AG08396 (cell line): ENCODE measurements around the gene BBS7.

Source experiments
- DNase-seq: peaks from one replicate; pipeline ENCODE4 v3.0.0; 2012; ENCODE audit warnings: low spot score, mixed read lengths

Gene BBS7

GRCh38 chr4:121869841-121870822 lies at the start of gene BBS7:
BBS7 (minus strand) TSS chr4:121870474; CDS start chr4:121870313, 161 bp downstream.
- peak; percentile 93 for DNase-seq

- no peak for DNase-seq
These were observed 43.4 kb upstream of the BBS7 start for GRCh38 chr4:121913667-121914066.

- no peak for DNase-seq
These were observed 38.1 kb upstream of the BBS7 start for GRCh38 chr4:121908346-121908745.

DNA sequence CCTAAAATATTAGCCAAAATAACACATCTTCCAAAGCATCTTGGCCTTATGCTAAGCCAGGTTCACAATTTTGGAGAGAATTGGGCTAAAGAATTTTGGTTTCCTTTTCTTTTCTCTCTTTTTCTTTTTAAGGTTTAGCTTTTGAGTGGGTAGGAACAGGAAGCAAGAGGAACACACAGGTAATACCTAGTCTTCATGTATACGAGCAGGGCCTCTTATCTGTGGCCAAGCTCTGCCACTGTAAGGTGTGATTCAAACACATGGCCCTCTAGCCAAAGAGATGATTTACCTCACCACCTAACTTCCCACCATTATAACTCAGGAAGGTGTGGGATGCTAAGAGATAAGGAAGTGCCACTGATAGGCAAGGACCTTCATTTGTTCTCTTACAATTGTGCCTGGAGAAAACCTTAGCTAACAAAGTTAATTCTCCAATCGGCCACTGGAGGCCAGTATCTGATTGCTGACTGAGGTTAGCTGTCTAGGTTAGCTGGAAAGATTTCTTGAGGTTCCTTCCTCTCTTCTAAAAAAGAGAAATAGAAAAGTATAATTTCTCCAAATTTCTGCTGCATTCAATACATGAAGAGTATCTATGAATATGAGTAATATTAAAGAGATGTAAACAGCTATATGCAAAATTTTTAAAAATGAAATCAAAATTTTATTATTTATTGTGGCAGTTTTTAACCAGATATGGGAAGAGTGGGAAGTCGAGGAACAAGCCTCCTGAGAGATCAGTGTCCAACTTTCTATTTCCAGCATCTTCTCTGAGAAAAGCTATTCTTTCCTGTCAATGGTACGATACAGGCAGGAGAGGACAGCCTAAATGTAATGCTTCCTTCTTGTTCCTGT lies 30.1 kb upstream of the BBS7 start:
- peak; percentile 49 for DNase-seq

GRCh38 chr4:121898150-121898549 lies 27.9 kb upstream of the BBS7 start:
- DNase-seq, result no peak

DNA sequence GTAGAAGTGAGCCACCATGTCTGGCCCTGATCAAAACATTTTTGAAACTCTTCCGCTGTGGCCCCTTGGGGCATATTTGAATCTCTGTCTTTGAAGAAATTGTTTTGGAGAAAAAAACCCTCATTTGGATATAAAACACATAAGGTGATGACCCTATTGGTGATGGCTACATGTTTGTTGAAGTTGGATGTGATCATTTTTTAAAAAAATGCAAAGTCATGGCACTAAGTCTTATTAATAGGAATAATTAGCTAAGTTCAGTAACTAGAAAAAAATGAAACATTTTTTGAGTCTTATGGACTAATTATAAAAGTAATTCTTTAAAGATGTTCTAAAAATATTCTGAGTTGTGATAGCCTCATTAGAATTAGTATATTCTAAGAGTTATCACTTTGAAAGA lies 17.9 kb upstream of the BBS7 start:
- DNase-seq, result no peak

GRCh38 chr4:121885115-121885514 lies 14.8 kb upstream of the BBS7 start:
- DNase-seq, result no peak

DNA sequence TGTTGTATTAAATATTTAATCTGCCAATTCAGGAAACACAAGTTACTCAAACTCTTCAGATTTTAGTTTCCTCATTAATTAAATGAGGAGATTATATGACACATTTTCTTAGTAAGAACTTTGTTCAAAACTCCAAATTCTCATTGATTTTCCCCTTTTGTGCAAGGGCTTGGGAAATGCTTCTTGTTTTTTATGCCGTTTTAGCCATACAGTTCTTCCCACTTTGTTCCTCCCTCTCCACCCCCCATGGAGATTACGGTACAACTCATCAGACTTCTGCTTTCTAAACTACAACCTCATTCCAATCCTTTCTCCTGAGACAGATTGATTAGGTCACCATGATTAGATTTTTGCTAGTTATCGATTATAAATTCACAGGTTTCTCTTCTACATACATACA lies 10.9 kb upstream of the BBS7 start:
- DNase-seq, result no peak

DNA sequence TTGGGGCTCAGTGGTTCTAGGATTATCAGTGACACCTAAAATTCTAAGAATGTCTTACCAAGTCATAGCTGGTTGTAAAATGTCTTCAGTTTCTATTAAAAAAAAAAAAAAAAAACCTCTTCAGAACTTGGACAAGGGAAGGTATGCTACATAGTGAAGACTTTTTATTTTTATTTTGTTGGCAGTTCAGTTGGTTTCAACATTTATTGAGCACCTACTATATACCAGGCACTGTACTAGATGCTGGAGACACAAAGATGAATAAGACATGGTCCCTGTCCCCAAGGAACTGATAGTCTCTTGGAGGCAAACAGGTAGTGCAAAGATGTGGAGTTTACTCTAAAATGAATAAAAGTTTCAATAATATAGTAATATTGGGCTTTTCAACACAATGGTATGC lies 8.9 kb upstream of the BBS7 start:
- no peak for DNase-seq

DNA sequence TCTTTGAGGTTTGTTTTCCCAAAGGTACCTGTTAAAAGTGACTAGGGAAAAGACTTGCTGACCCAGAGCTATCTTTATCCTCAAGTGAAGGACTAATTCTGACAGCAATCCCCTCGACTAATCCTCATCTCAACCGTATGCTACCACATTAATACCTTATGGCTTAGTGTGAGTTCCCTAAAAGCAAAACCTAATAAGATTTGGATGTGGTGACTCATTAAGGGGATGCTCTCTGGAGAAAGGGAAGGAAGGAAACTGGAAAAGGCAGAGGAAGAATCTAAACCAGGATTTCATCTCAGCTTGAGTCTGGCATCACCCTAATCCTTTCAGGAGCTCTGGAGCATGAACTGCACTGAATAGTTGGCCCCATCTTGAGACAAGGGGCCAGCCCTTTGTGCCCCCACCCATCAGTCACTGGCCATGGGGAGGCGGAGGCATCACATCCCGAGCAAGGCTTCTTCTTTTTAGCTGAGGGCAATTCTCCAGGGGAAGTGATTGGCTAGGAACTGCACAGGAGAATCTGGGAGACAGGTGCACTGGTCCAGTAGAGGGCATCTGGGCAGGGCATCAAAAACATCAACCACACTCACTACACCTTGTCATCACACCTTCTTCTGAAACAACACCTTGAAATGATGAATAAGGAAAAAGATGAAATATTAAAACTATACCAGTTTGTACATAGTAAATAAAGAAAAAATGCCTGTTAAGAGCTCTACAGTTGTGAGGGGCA lies 6.9 kb upstream of the BBS7 start:
- DNase-seq, result no peak

DNA sequence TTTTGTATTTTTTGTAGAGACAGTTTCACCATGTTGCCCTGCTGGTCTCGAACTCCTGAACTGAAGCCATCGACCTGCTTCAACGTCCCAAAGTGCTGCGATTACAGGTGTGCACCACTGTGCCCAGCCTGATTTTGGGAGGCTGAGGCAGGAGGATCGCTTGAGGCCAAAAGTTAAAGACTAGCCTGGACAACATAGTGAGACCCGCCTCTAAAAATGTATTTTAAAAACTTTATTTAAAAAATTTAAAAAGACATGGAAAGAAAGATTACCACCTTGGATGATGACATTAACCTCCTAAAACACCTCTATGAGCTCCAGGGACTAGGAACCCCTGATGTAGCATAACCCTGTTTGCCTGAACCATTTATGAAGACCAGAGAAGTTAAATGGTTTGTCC lies 5.8 kb upstream of the BBS7 start:
- no peak for DNase-seq

DNA sequence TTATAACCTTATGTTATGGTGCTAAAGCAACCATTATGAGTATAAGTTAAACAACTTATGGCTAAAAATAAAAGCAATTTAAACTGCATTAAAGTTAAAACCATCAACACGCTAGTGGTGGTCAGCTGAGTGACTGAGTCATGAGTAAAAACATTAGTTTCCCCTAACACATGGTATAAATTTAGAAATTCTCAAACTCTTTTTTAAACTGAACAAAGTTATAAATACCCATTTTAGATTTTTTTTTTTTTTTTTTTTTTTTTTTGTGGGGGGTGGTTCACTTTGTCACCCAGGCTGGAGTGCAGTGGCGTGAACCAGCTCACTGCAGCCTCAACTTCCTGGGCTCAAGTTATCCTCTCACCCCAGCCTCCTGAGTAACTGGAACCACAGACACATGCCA lies 5.4 kb upstream of the BBS7 start:
- no peak for DNase-seq

DNA sequence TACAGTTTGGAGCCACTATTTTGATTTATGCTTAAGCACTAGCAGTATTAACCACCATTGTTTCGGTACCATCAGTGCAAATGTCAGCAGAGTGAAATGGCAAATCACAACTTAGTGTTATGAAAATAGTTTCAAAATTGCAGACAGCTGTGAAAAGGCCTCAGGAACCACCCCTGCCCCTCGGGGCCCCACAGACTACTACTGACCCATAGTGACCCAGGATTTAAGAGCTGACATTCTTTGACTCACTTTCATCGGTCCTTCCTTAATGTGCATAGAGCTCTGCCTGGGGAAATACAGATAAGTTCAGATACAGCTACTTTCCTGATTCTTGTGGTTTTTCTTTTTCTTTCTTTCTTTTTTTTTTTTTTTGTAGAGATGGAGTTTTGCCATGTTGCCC lies 3.3 kb upstream of the BBS7 start:
- DNase-seq, result no peak

DNA sequence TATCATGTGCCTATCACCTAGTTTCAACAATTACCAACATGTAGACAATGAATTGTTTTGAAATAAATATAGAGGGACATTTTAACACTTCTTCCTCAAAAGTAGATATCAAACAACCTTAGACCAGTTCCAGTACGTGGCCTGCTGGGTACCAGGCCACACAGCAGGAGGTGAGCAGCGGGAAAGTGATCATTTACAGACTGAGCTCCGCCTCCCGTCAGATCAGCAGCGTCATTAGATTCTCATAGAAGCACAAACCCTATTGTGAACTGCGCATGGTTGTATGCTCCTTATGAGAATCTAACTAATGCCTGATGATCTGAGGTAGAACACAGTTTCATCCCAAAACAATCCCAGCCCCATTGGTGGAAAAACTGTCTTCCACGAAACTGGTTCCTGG lies 6.5 kb downstream of the BBS7 start:
- no peak for DNase-seq

DNA sequence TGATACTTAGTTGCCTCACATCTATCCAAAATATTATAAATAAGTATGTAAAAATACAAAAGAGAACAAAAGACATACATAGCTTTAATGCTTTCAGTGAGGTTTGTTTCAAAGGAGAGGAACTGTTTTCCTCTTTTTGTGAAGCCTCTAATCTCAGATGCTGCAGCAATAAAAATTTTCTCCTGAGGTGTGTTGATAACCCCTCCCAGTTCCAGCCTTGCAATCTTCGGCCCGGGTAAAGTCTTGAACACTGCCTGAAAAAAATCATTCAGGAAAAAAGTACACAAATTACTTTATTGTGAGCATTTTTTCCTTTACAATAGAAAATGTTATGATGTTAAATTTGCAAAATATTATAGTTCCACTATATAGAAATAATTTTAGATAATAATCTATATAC lies 8.8 kb downstream of the BBS7 start:
- DNase-seq, result no peak

GRCh38 chr4:121860121-121860520 lies 10.2 kb downstream of the BBS7 start:
- no peak for DNase-seq

DNA sequence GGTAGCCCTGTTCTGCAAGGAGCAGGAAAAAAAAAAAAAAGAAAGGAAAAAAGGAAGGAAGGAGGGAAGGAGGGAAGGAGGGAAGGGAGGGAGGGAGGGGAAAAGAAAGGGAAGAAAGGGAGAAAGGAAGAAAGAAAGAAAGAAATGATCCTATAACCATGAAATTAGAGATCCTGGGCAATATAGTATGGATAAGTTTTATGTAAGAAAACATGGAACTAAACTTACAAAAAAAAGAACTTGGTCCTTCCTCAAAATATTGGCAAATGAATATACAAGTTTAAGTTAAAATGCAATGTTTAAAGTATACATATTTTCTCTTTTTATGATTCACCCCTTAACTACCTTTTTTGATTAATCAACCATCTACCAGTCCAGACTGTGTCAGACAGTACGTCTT lies 18.9 kb downstream of the BBS7 start:
- no peak for DNase-seq

GRCh38 chr4:121846662-121847061 lies 23.6 kb downstream of the BBS7 start:
- no peak for DNase-seq

GRCh38 chr4:121842862-121843261 lies 27.4 kb downstream of the BBS7 start:
- no peak for DNase-seq

GRCh38 chr4:121838136-121838535 lies 32.1 kb downstream of the BBS7 start:
- DNase-seq, result no peak

DNA sequence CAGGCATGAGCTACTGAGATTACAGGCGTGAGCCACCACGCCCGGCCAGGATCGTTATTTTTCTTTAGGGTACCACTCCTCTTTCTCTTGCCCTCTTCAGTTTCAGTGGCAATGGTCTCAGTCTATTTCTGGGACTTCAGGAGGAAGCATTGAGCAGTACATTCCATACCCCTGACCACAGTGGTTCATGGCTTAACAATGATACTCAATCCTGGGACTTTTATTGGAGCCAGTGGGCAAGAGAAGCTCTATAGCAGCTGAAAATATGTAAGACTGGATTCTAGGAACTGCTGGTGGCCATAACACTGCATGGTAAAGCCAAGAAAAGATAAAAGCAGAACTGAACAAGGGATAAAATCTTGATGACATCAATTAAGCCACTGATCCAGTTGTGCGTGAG lies 40.8 kb downstream of the BBS7 start:
- DNase-seq, result no peak

- peak; percentile 39 for DNase-seq
These were observed 42.4 kb downstream of the BBS7 start for GRCh38 chr4:121827853-121828252.
